MCF 10A (cell line): Measurements from ENCODE around the gene TM9SF4. TPM values are rescaled to one million over a fixed set of nuclear protein-coding genes. Genes with fewer than 3 reads are reported as not detected.
"Not testable (repeated sequence)": the region's sequence is repeated elsewhere in the genome, so short reads cannot be mapped to it uniquely, and the experiment has no call there.

Experiments
- BruUV-seq: library from RNA; stranded (reverse); fragments of 400-500 nt; replicated peaks from 2 replicates; lab custom pipeline; 2021; lab: Mats Ljungman, UMichigan
- CTCF ChIA-PET: fragments of 300-600 bp; sonication (Branson Sonifier 250); formaldehyde crosslinking; extraction: SDS; loops from one replicate; lab custom pipeline; 2021; ENCODE audit warnings: antibody characterized with exemption, inconsistent platforms; lab: Yijun Ruan, JAX
- POLR2A ChIA-PET: fragments of 300-600, 350-650 bp; sonication (Branson Sonifier 250); formaldehyde crosslinking; extraction: SDS; loops from one replicate; lab custom pipeline; 2020; ENCODE audit warnings: antibody characterized with exemption, inconsistent platforms; lab: Yijun Ruan, JAX
- DNase-seq: peaks from one replicate; pipeline ENCODE4 v3.0.0-alpha.2; 2018; ENCODE audit not compliant: unreplicated experiment
- H3K27ac Mint-ChIP-seq: one replicate; pipeline ENCODE4 v1.8.0; 2022; ENCODE audit warnings: mild to moderate bottlenecking, low read depth, mixed read lengths; ENCODE audit not compliant: unreplicated experiment
- H3K27me3 Mint-ChIP-seq: one replicate; pipeline ENCODE4 v1.8.0; 2022; ENCODE audit warnings: mixed read lengths; ENCODE audit not compliant: insufficient read depth, unreplicated experiment
- H3K36me3 Mint-ChIP-seq: one replicate; pipeline ENCODE4 v1.8.0; 2022; ENCODE audit warnings: mild to moderate bottlenecking, moderate library complexity, mixed read lengths; ENCODE audit not compliant: insufficient read depth, unreplicated experiment
- H3K4me1 Mint-ChIP-seq: one replicate; pipeline ENCODE4 v1.8.0; 2022; ENCODE audit warnings: mixed read lengths; ENCODE audit not compliant: insufficient read depth, unreplicated experiment
- H3K4me3 Mint-ChIP-seq: one replicate; pipeline ENCODE4 v1.8.0; 2022; ENCODE audit warnings: mild to moderate bottlenecking, moderate library complexity, mixed read lengths; ENCODE audit not compliant: unreplicated experiment
- H3K9me3 Mint-ChIP-seq: one replicate; pipeline ENCODE4 v1.8.0; 2022; ENCODE audit warnings: mixed read lengths; ENCODE audit not compliant: unreplicated experiment
- CTCF ChIP-seq: fragments of 200-600 bp; IDR thresholded peaks from one replicate; pipeline ENCODE4 v1.8.0; 2022; ENCODE audit warnings: antibody characterized with exemption, mild to moderate bottlenecking; ENCODE audit not compliant: unreplicated experiment
- intact Hi-C: fragments of 100-400 bp; cut with micrococcal nuclease; formaldehyde crosslinking; loops from 2 replicates; pipeline ENCODE4 v1.14.1; 2022
- total RNA-seq: library from RNA; stranded (reverse); gene quantifications from 2 replicates; pipeline ENCODE4 v1.2.3, GENCODE V29; 2022

Gene TM9SF4
- total RNA-seq, 1 experiment from 2014 or later, result 52.3 TPM

GRCh38 chr20:32190616-32191415 is 81.3 kb downstream of the TM9SF4 start:
- ChIA-PET POLR2A (interaction anchor here (0.8 to 1.3 kb wide), 3 partner anchors 13 to 94 kb away, joined by 3 read pairs; no protein-coding TSS in a partner anchor), CTCF (no interaction called here)
- Mint-ChIP-seq H3K27me3 (no peaks in the 10 kb centered on the region), H3K9me3 (no peaks in the 10 kb centered on the region), H3K36me3 (peaks cover 42% of the 10 kb centered on the region), H3K4me3 (no peak overlapping the region), H3K4me1 (no peaks in the 10 kb centered on the region), H3K27ac (no peak overlapping the region)
- no peak for DNase-seq
- TF ChIP-seq CTCF, result no peak
- no TSS peak for BruUV-seq
- intact Hi-C loops, result no loop called here

- ChIA-PET POLR2A (interaction anchor here (0.8 to 1.3 kb wide), 2 partner anchors 12 to 13 kb away, joined by 3 read pairs; no protein-coding TSS in a partner anchor), CTCF (no interaction called here)
- no peaks in the 10 kb centered on the region for H3K27me3 Mint-ChIP-seq
- peaks cover 49% of the 10 kb centered on the region for H3K36me3 Mint-ChIP-seq
- no peak overlapping the region for H3K27ac Mint-ChIP-seq
- H3K9me3 Mint-ChIP-seq, result no peaks in the 10 kb centered on the region
- TF ChIP-seq CTCF, result no peak
- BruUV-seq, result no TSS peak
- intact Hi-C loops, result no loop called here
- H3K4me3 Mint-ChIP-seq, result no peak overlapping the region
- H3K4me1 Mint-ChIP-seq, result no peaks in the 10 kb centered on the region
- no peak for DNase-seq
Measured at GRCh38 chr20:32191422-32191821, 81.9 kb downstream of the TM9SF4 start.

- Mint-ChIP-seq H3K9me3 (no peaks in the 10 kb centered on the region), H3K4me3 (no peak overlapping the region), H3K36me3 (peaks cover 52% of the 10 kb centered on the region), H3K27me3 (no peaks in the 10 kb centered on the region), H3K27ac (no peak overlapping the region), H3K4me1 (no peaks in the 10 kb centered on the region)
- ChIA-PET CTCF (no interaction called here), POLR2A (interaction anchor here (0.8 to 1.3 kb wide), 2 partner anchors 12 to 13 kb away, joined by 3 read pairs; no protein-coding TSS in a partner anchor)
- intact Hi-C loops, result no loop called here
- no peak for DNase-seq
- TF ChIP-seq CTCF, result no peak
- no TSS peak for BruUV-seq
Measured at GRCh38 chr20:32191873-32192272, 82.4 kb downstream of the TM9SF4 start.

DNA sequence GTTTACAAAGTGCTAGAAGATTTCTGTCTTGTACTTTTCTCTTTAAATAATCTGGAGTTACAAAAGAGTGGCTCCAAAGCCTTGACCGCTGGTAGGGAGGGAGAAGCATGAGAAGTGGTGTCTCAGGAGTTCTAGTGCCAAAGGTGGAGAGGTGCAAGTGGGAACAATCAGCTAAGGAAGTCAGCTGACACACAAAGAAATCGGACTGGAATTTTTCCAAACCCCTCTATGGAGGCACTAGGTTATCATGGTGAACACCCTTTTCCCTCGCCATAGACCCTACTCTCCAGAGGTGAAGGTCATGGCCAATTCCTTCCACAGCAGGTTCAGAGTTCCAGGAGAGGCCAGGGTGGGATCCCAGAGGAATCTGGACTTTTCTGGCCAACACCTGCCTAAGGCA is 83.2 kb downstream of the TM9SF4 start:
- ChIA-PET POLR2A (interaction anchor here (0.8 kb wide), 1 partner anchor 12 kb away, joined by 4 read pairs; no protein-coding TSS in a partner anchor), CTCF (interaction anchor here (0.7 to 1.1 kb wide), 2 partner anchors 9 to 11 kb away, joined by 3 read pairs; no protein-coding TSS in a partner anchor)
- H3K36me3 Mint-ChIP-seq, result peaks cover 60% of the 10 kb centered on the region
- intact Hi-C loops, result no loop called here
- DNase-seq, result no peak
- no peak for TF ChIP-seq CTCF
- H3K4me3 Mint-ChIP-seq, result no peak overlapping the region
- H3K9me3 Mint-ChIP-seq, result no peaks in the 10 kb centered on the region
- H3K4me1 Mint-ChIP-seq, result no peaks in the 10 kb centered on the region
- no peaks in the 10 kb centered on the region for H3K27me3 Mint-ChIP-seq
- no peak overlapping the region for H3K27ac Mint-ChIP-seq
- BruUV-seq, result no TSS peak

GRCh38 chr20:32193336-32193735 is 83.8 kb downstream of the TM9SF4 start:
- BruUV-seq, DNase-seq, H3K4me1 Mint-ChIP-seq, intact Hi-C loops, H3K4me3 Mint-ChIP-seq, H3K27ac Mint-ChIP-seq, H3K9me3 Mint-ChIP-seq, H3K27me3 Mint-ChIP-seq: not testable (repeated sequence)
- ChIA-PET CTCF (interaction anchor here (0.6 to 1.1 kb wide), 4 partner anchors 9 to 1911 kb away, joined by 3 to 4 read pairs (median 3); no protein-coding TSS in a partner anchor), POLR2A (interaction anchor here (1.0 kb wide), 2 partner anchors 11 kb away, joined by 3 read pairs; no protein-coding TSS in a partner anchor)
- H3K36me3 Mint-ChIP-seq, result peaks cover 67% of the 10 kb centered on the region
